ENCODE data around the gene CNTN2.

DNA sequence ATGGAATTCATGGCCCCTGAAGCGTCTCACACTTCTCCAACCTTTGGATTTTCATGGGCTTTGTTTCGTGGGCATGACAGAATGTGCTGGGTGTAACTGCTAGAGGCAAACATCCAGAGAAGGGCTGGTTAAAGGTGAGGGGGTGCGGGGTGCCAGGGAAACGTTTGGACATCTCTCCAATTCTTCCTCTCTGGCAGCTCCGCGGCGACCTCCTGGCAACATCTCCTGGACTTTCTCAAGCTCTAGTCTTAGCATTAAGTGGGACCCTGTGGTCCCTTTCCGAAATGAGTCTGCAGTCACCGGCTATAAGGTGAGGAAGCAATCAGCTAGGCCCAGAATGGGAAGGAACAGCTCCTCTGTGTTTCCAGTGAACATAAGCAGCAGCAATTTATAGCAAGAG, 29.3 kb downstream of the CNTN2 start:
- TF ChIP-seq POLR2A (IDR thresholded peaks at IDR 0.05; ENCODE audit: low read length): no peak
- no peak for TF ChIP-seq GATA1 (IDR thresholded peaks at IDR 0.05; ENCODE audit: low read depth, low read length)

Data from erythroblast (primary cell).